GM23248 (cell line): Measurements from ENCODE around the gene SCAF4.

Experiments
- EZH2 ChIP-seq: fragments of 200-600 bp; sonication (generic); IDR thresholded peaks from 2 replicates; pipeline ENCODE4 v1.6.1; 2018; ENCODE audit warnings: antibody characterized with exemption, mild to moderate bottlenecking; ENCODE audit not compliant: insufficient read depth, poor library complexity, severe bottlenecking
- EZH2phosphoT487 ChIP-seq: fragments of 200-600 bp; sonication (generic); IDR thresholded peaks from 2 replicates; pipeline ENCODE4 v1.6.1; 2018; ENCODE audit warnings: antibody characterized with exemption, moderate library complexity, mild to moderate bottlenecking, low read depth; ENCODE audit not compliant: insufficient read depth

DNA sequence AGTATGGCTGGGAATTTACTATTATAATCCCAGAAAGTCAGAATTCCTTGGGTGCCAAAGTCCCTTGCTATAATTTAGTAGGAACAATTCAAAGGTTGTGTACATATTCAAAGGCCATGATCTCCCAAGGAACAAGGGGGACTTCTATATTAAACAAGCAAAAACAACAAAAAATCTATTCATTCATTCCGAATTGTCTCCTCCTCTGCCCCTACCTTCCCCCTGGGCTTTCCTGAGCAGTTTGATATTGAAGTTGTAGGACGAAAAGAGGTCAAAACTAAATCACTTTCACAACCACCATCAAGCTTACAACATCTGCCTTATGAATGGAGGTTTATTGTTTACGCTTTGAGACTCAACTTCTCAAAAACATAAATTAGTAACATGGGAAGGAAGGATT, 107.7 kb downstream of the SCAF4 start:
- TF ChIP-seq EZH2 (no peak), EZH2phosphoT487 (no peak)
